CD14-positive monocyte (primary cell): ENCODE data around the gene ATP8B3. TPM values are rescaled to one million over a fixed set of nuclear protein-coding genes. Genes with fewer than 3 reads are reported as not detected.

Source experiments
- DNase-seq, 3 donors: peaks; one replicate each; pipeline ENCODE4 v3.0.0-alpha.2; 2011 to 2022
- H2AFZ ChIP-seq: 2 replicates; pipeline ENCODE4 v1.6.0; 2012; ENCODE audit warnings: mild to moderate bottlenecking, low read depth, low read length, inconsistent platforms; ENCODE audit not compliant: insufficient read depth, poor library complexity, severe bottlenecking
- H3K27ac ChIP-seq, 2 donors: 1 replicate in 1 of 2; 2 replicates in 1 of 2; pipeline ENCODE4 v1.5.1; 2012 to 2013; ENCODE audit warnings: low read length in 2 of 2, control low read depth in 1 of 2, inconsistent platforms in 1 of 2, low read depth in 1 of 2, mild to moderate bottlenecking in 1 of 2
- H3K27me3 ChIP-seq, 2 donors: one replicate each; pipeline versions ENCODE4 v1.6.0 to v1.6.1; 2011 to 2013; ENCODE audit warnings: low read length in 2 of 2; ENCODE audit not compliant: control insufficient read depth in 2 of 2, insufficient read depth in 2 of 2
- H3K36me3 ChIP-seq, 2 donors: replicated peaks in 1 of 2; 1 replicate in 1 of 2; 2 replicates in 1 of 2; pipeline versions ENCODE4 v1.5.1 to v1.6.1; 2012 to 2013; ENCODE audit warnings: low read length in 2 of 2, control low read depth in 1 of 2, inconsistent platforms in 1 of 2, mild to moderate bottlenecking in 1 of 2; ENCODE audit not compliant: insufficient read depth in 2 of 2, control insufficient read depth in 1 of 2
- H3K4me1 ChIP-seq, 2 donors: 1 replicate in 1 of 2; 2 replicates in 1 of 2; pipeline versions ENCODE4 v1.5.1 to v1.6.1; 2012 to 2013; ENCODE audit warnings: low read length in 2 of 2, control low read depth in 1 of 2, inconsistent platforms in 1 of 2, mild to moderate bottlenecking in 1 of 2, moderate library complexity in 1 of 2; ENCODE audit not compliant: insufficient read depth in 2 of 2, control insufficient read depth in 1 of 2
- H3K4me2 ChIP-seq: replicated peaks from 2 replicates; pipeline ENCODE3; 2012; ENCODE audit warnings: low read length, moderate library complexity, mild to moderate bottlenecking; ENCODE audit not compliant: poor library complexity, severe bottlenecking; ENCODE audit errors: extremely low read depth
- H3K4me3 ChIP-seq, 3 experiments: fragments of 200-600 bp in 1 of 3; sonication (generic) in 1 of 3; replicated peaks in 1 of 3; 1 replicate in 2 of 3; 2 replicates in 1 of 3; pipeline ENCODE4 v1.5.1; 2011 to 2013; ENCODE audit warnings: low read length in 3 of 3, mild to moderate bottlenecking in 3 of 3, control low read depth in 2 of 3, low read depth in 2 of 3, inconsistent platforms in 1 of 3, moderate library complexity in 1 of 3
- H3K79me2 ChIP-seq: 2 replicates; pipeline ENCODE4 v1.6.0; 2012; ENCODE audit warnings: mild to moderate bottlenecking, control low read depth, inconsistent platforms, low read length, moderate library complexity; ENCODE audit not compliant: insufficient read depth
- H3K9ac ChIP-seq: 2 replicates; pipeline ENCODE4 v1.6.0; 2017; ENCODE audit warnings: low read length, mild to moderate bottlenecking; ENCODE audit not compliant: insufficient read depth, poor library complexity, severe bottlenecking
- H3K9me3 ChIP-seq, 2 donors: replicated peaks in 1 of 2; 1 replicate in 1 of 2; 2 replicates in 1 of 2; pipeline versions ENCODE4 v1.5.1 to v1.6.1; 2012 to 2013; ENCODE audit warnings: low read length in 2 of 2, control low read depth in 1 of 2; ENCODE audit not compliant: control insufficient read depth in 1 of 2, insufficient read depth in 1 of 2
- H4K20me1 ChIP-seq: 2 replicates; pipeline ENCODE4 v1.6.0; 2012; ENCODE audit warnings: mild to moderate bottlenecking, low read length, control low read depth, moderate library complexity; ENCODE audit not compliant: insufficient read depth
- H3K27ac Mint-ChIP-seq, 7 donors: one replicate each; pipeline ENCODE4 v1.8.0; 2020; ENCODE audit warnings: mild to moderate bottlenecking in 7 of 7, mixed read lengths in 7 of 7, moderate library complexity in 6 of 7, inconsistent platforms in 2 of 7
- H3K27me3 Mint-ChIP-seq, 3 donors: one replicate each; pipeline ENCODE4 v1.8.0; 2021 to 2022; ENCODE audit warnings: low read depth in 3 of 3, mild to moderate bottlenecking in 3 of 3, mixed read lengths in 3 of 3, moderate library complexity in 3 of 3, inconsistent platforms in 1 of 3
- H3K36me3 Mint-ChIP-seq, 2 donors: one replicate each; pipeline ENCODE4 v1.8.0; 2020; ENCODE audit warnings: mixed read lengths in 2 of 2, inconsistent platforms in 1 of 2, mild to moderate bottlenecking in 1 of 2
- H3K4me1 Mint-ChIP-seq: one replicate; pipeline ENCODE4 v1.8.0; 2020; ENCODE audit warnings: mild to moderate bottlenecking, mixed read lengths
- H3K4me3 Mint-ChIP-seq, 2 donors: one replicate each; pipeline ENCODE4 v1.8.0; 2020; ENCODE audit warnings: mild to moderate bottlenecking in 2 of 2, mixed read lengths in 2 of 2, moderate library complexity in 1 of 2
- H3K9me3 Mint-ChIP-seq, 7 donors: one replicate each; pipeline ENCODE4 v1.8.0; 2020 to 2022; ENCODE audit warnings: mixed read lengths in 7 of 7, mild to moderate bottlenecking in 6 of 7, moderate library complexity in 6 of 7, inconsistent platforms in 2 of 7
- WGBS: methylation state at CpG from one replicate; pipeline ENCODE4 v1.1.5; 2013; ENCODE audit warnings: missing lambda C conversion rate; ENCODE audit not compliant: insufficient coverage; 5-methylcytosine and 5-hydroxymethylcytosine counted together
- intact Hi-C, 2 donors: fragments of 100-400 bp; cut with micrococcal nuclease; formaldehyde crosslinking; loops; one replicate each; pipeline versions ENCODE4 v1.15.0 to v1.15.1; 2023
- polyA plus RNA-seq, 3 donors: library from polyadenylated mRNA; depleted of rRNA in 1 of 3; unstranded in 2 of 3; stranded (reverse) in 1 of 3; fragments of 300-500 nt in 2 of 3; fragments of >200 nt in 1 of 3; fragmentation: Illumina TruSeq in 2 of 3; gene quantifications; 1 replicate in 2 of 3; 2 replicates in 1 of 3; pipeline ENCODE4 v1.2.3, GENCODE V29; 2012 to 2021
- TF ChIP-seq, protein P1 (sequence below): fragments of 200-600 bp; IDR thresholded peaks from one replicate; pipeline ENCODE4 v1.8.0; 2022; ENCODE audit warnings: antibody characterized with exemption, mild to moderate bottlenecking

Gene ATP8B3
- polyA plus RNA-seq, 3 donors: 1.6 to 8.2 (median 1.8) TPM

GRCh38 chr19:1809678-1810077 is 2.4 kb downstream of the ATP8B3 start:
- H3K4me1 ChIP-seq: peaks cover 19 to 26% of the 10 kb centered on the region in 2 donors
- Mint-ChIP-seq H3K4me3 (no peak overlapping the region), H3K9me3 (no peaks in the 10 kb centered on the region), H3K4me1 (peaks cover 16% of the 10 kb centered on the region), H3K36me3 (peaks cover 14 to 35% of the 10 kb centered on the region in 2 donors), H3K27me3 (no peaks in the 10 kb centered on the region), H3K27ac (no peak overlapping the region)
- intact Hi-C loops: loop anchor here in 1 of 2 donors (5.0 kb wide), 1 partner anchor 242 kb away; the partner anchor contains the start of gene MEX3D
- peaks cover 11 to 16% of the 10 kb centered on the region in 2 donors for H3K36me3 ChIP-seq
- no peaks in the 10 kb centered on the region for H3K27me3 ChIP-seq
- H2AFZ ChIP-seq: no peak overlapping the region
- H4K20me1 ChIP-seq: peaks cover 10% of the 10 kb centered on the region
- H3K27ac ChIP-seq: no peak overlapping the region
- DNase-seq: no peak
- no peak overlapping the region for H3K4me2 ChIP-seq
- H3K4me3 ChIP-seq: no peak overlapping the region
- H3K9me3 ChIP-seq: no peaks in the 10 kb centered on the region
- H3K79me2 ChIP-seq: no peaks in the 10 kb centered on the region
- H3K9ac ChIP-seq: no peak overlapping the region
- TF ChIP-seq, protein P1, sequence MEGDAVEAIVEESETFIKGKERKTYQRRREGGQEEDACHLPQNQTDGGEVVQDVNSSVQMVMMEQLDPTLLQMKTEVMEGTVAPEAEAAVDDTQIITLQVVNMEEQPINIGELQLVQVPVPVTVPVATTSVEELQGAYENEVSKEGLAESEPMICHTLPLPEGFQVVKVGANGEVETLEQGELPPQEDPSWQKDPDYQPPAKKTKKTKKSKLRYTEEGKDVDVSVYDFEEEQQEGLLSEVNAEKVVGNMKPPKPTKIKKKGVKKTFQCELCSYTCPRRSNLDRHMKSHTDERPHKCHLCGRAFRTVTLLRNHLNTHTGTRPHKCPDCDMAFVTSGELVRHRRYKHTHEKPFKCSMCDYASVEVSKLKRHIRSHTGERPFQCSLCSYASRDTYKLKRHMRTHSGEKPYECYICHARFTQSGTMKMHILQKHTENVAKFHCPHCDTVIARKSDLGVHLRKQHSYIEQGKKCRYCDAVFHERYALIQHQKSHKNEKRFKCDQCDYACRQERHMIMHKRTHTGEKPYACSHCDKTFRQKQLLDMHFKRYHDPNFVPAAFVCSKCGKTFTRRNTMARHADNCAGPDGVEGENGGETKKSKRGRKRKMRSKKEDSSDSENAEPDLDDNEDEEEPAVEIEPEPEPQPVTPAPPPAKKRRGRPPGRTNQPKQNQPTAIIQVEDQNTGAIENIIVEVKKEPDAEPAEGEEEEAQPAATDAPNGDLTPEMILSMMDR: no peak
- WGBS: 98% methylated on average over 12 of the region's 18 CpGs

DNA sequence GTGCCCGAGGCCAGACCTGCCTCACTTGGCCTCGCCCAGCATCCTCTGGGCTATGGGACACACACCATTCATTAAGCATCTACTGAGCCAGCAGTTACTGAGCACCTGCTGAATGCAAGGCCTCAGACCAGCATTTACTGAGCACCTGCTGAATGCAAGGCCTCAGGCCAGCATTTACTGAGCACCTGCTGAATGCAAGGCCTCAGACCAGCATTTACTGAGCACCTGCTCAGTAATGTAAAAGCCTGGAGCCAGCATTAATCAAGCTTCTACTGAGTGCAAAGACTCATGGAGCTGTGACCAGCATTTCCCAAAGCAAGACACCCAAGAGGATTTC is 3.7 kb downstream of the ATP8B3 start:
- Histone ChIP-seq H3K4me1 (peaks cover 15 to 20% of the 10 kb centered on the region in 2 donors), H3K4me3 (no peak overlapping the region), H3K27me3 (no peaks in the 10 kb centered on the region), H3K27ac (no peak overlapping the region), H2AFZ (no peak overlapping the region), H4K20me1 (no peaks in the 10 kb centered on the region), H3K9ac (no peak overlapping the region), H3K4me2 (no peak overlapping the region), H3K79me2 (no peaks in the 10 kb centered on the region), H3K9me3 (no peaks in the 10 kb centered on the region), H3K36me3 (peaks cover 12 to 17% of the 10 kb centered on the region in 2 donors)
- no peak for DNase-seq
- Mint-ChIP-seq H3K36me3 (peaks cover 21 to 48% of the 10 kb centered on the region in 2 donors), H3K4me1 (peaks cover 15% of the 10 kb centered on the region), H3K27ac (no peak overlapping the region), H3K4me3 (no peak overlapping the region), H3K9me3 (no peaks in the 10 kb centered on the region), H3K27me3 (no peaks in the 10 kb centered on the region)
- TF ChIP-seq, protein P1: no peak
- 96% methylated on average over 2 of the region's 2 CpGs for WGBS
- intact Hi-C loops: no loop called here
